Caco-2 (cell line): ENCODE measurements around the gene STRA8. TPM values are rescaled to one million over a fixed set of nuclear protein-coding genes. Genes with fewer than 3 reads are reported as not detected.

Experiments
- BruUV-seq: library from RNA; stranded (reverse); fragments of 400-500 nt; replicated peaks from 2 replicates; lab custom pipeline; 2021; lab: Mats Ljungman, UMichigan
- CTCF ChIA-PET: fragments of 300-600 bp; sonication (Branson Sonifier 250); formaldehyde crosslinking; loops from one replicate; lab custom pipeline; 2022; ENCODE audit warnings: antibody characterized with exemption; lab: Charles Lee
- POLR2A ChIA-PET: fragments of 300-600 bp; sonication (Branson Sonifier 250); formaldehyde crosslinking; loops from one replicate; lab custom pipeline; 2022; ENCODE audit warnings: antibody characterized with exemption; lab: Charles Lee
- DNase-seq, 2 experiments: peaks; one replicate each; pipeline versions ENCODE4 v3.0.0 to v3.0.0-alpha.2; 2020 to 2022
- H3K27me3 ChIP-seq: replicated peaks from 2 replicates; pipeline ENCODE4 v1.6.0; 2011; ENCODE audit warnings: low read length; ENCODE audit not compliant: control insufficient read depth, insufficient read depth
- H3K36me3 ChIP-seq: 2 replicates; pipeline ENCODE4 v1.5.1; 2011; ENCODE audit warnings: low read length; ENCODE audit not compliant: control insufficient read depth, insufficient read depth
- H3K4me1 ChIP-seq: fragments of 250-450 bp; sonication (Bioruptor Pico); 2 replicates; pipeline ENCODE4 v1.5.1; 2020; ENCODE audit warnings: mild to moderate bottlenecking
- H3K4me3 ChIP-seq: 2 replicates; pipeline ENCODE4 v1.5.1; 2011; ENCODE audit warnings: low read depth, mild to moderate bottlenecking, control low read depth, low read length
- H3K9me3 ChIP-seq: fragments of 250-450 bp; sonication (Bioruptor Pico); 2 replicates; pipeline ENCODE4 v1.5.1; 2020; ENCODE audit warnings: mild to moderate bottlenecking, moderate library complexity
- H3K27ac Mint-ChIP-seq: one replicate; pipeline ENCODE4 v1.8.0; 2022; ENCODE audit warnings: mixed read lengths; ENCODE audit not compliant: unreplicated experiment
- H3K27me3 Mint-ChIP-seq: one replicate; pipeline ENCODE4 v1.8.0; 2022; ENCODE audit warnings: mixed read lengths; ENCODE audit not compliant: insufficient read depth, unreplicated experiment
- H3K36me3 Mint-ChIP-seq: one replicate; pipeline ENCODE4 v1.8.0; 2022; ENCODE audit warnings: mild to moderate bottlenecking, mixed read lengths; ENCODE audit not compliant: insufficient read depth, unreplicated experiment
- H3K4me1 Mint-ChIP-seq: one replicate; pipeline ENCODE4 v1.8.0; 2022; ENCODE audit warnings: low read depth, mixed read lengths; ENCODE audit not compliant: unreplicated experiment
- H3K4me3 Mint-ChIP-seq: one replicate; pipeline ENCODE4 v1.8.0; 2022; ENCODE audit warnings: mild to moderate bottlenecking, moderate library complexity, mixed read lengths; ENCODE audit not compliant: unreplicated experiment
- H3K9me3 Mint-ChIP-seq: one replicate; pipeline ENCODE4 v1.8.0; 2022; ENCODE audit warnings: mixed read lengths; ENCODE audit not compliant: unreplicated experiment
- intact Hi-C: fragments of 100-400 bp; cut with micrococcal nuclease; formaldehyde crosslinking; loops from one replicate; pipeline ENCODE4 v1.10.0; 2022; ENCODE audit not compliant: unreplicated experiment
- total RNA-seq: library from RNA; stranded (reverse); gene quantifications from 2 replicates; pipeline ENCODE4 v1.2.3, GENCODE V29; 2022
- TF ChIP-seq, protein P1 (sequence below), 2 experiments: fragments of 200-600 bp in 1 of 2; IDR thresholded peaks; 1 replicate in 1 of 2; 2 replicates in 1 of 2; pipeline versions ENCODE4 v1.5.1 to v1.8.0; 2011 to 2022; ENCODE audit warnings: antibody characterized with exemption in 1 of 2, control low read depth in 1 of 2, inconsistent platforms in 1 of 2, low read depth in 1 of 2, low read length in 1 of 2, mild to moderate bottlenecking in 1 of 2, moderate library complexity in 1 of 2; ENCODE audit not compliant: insufficient read depth in 1 of 2, severe bottlenecking in 1 of 2, unreplicated experiment in 1 of 2

The STRA8 gene
- total RNA-seq, 1 experiment from 2014 or later, result not detected

DNA sequence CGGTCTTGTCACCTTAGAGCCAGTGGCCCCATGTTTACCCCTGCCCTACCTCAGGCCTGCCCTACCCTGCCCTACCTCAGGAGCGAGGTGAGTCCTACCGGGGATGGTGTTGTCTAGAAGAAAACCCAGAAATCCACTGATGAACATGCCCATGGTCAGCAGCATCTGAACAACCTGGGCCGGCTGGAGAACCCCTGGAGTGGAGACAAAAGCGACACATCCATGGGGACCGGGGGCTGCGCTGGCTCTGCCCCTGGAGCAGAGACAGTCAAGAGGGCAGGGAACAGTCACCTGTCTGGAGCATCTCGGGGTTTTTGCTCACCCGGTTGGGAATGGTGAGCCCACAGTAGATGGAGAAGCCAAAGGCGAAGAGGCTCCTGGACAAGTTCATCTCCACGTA is 36.3 kb downstream of the STRA8 start:
- H3K27me3 ChIP-seq, result 0 out of 2 replicates have a peak, but pooled peaks cover 1% of the 10 kb centered on the region
- H3K4me1 ChIP-seq, result no peaks in the 10 kb centered on the region
- Mint-ChIP-seq H3K9me3 (peaks cover 3% of the 10 kb centered on the region), H3K4me1 (no peaks in the 10 kb centered on the region), H3K36me3 (no peaks in the 10 kb centered on the region), H3K27me3 (no peaks in the 10 kb centered on the region), H3K27ac (no peak overlapping the region), H3K4me3 (no peak overlapping the region)
- no peak overlapping the region for H3K4me3 ChIP-seq
- POLR2A ChIA-PET, result no interaction called here
- intact Hi-C loops, result loop anchor here (10.0 kb wide), 1 partner anchor 585 kb away; no protein-coding TSS in a partner anchor
- peaks cover 13% of the 10 kb centered on the region for H3K9me3 ChIP-seq
- BruUV-seq, result no TSS peak
- no peaks in the 10 kb centered on the region for H3K36me3 ChIP-seq
- DNase-seq, result no peak
- TF ChIP-seq, protein P1, sequence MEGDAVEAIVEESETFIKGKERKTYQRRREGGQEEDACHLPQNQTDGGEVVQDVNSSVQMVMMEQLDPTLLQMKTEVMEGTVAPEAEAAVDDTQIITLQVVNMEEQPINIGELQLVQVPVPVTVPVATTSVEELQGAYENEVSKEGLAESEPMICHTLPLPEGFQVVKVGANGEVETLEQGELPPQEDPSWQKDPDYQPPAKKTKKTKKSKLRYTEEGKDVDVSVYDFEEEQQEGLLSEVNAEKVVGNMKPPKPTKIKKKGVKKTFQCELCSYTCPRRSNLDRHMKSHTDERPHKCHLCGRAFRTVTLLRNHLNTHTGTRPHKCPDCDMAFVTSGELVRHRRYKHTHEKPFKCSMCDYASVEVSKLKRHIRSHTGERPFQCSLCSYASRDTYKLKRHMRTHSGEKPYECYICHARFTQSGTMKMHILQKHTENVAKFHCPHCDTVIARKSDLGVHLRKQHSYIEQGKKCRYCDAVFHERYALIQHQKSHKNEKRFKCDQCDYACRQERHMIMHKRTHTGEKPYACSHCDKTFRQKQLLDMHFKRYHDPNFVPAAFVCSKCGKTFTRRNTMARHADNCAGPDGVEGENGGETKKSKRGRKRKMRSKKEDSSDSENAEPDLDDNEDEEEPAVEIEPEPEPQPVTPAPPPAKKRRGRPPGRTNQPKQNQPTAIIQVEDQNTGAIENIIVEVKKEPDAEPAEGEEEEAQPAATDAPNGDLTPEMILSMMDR (IDR thresholded peaks at IDR 0.05; ENCODE audit: insufficient read depth in 1 of 2, low read depth in 1 of 2, low read length in 1 of 2, severe bottlenecking in 1 of 2, unreplicated experiment in 1 of 2), result no peak
- CTCF ChIA-PET, result interaction anchor here (0.6 kb wide), 2 partner anchors 9 to 171 kb away, joined by 3 read pairs; no protein-coding TSS in a partner anchor

DNA sequence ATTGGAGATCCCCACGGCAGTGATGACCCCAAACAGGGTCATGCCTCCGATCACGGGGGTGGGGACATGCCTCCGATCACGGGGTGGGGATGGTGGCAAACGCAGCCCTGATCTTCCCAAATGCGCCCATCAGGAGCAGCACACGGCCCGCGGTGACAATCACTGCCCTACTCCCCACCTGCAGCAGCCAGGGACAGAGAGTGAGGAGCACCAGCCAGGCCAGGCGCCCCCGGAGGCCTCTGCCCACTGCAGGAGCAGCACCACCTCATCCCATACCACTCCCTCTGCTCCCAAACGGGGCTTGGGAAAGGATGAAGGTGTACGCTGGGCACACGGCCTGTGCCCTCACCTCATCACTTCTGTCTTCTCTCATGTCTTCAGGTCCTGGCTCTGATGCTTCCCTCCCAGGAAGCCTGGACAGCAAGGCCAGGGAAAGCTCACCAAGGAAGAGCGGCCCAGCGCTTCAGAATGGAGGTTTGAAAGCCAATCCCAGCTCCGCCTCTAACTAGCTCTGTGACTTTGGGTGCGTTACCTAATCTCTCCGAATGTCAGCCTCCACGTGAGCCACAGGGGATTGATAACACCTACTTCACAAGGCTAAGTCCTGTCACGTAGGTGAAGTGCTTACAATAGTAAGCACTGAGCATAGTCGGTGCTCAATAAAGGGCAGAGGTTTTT is 37.1 kb downstream of the STRA8 start:
- Mint-ChIP-seq H3K27me3 (no peaks in the 10 kb centered on the region), H3K4me3 (no peak overlapping the region), H3K36me3 (no peaks in the 10 kb centered on the region), H3K27ac (no peak overlapping the region), H3K4me1 (no peaks in the 10 kb centered on the region), H3K9me3 (no peaks in the 10 kb centered on the region)
- no peak for DNase-seq
- TF ChIP-seq, protein P1 (IDR thresholded peaks at IDR 0.05; ENCODE audit: insufficient read depth in 1 of 2, low read depth in 1 of 2, low read length in 1 of 2, severe bottlenecking in 1 of 2, unreplicated experiment in 1 of 2), result no peak
- Histone ChIP-seq H3K27me3 (0 out of 2 replicates have a peak, but pooled peaks cover 1% of the 10 kb centered on the region), H3K36me3 (no peaks in the 10 kb centered on the region), H3K9me3 (peaks cover 9% of the 10 kb centered on the region), H3K4me1 (no peaks in the 10 kb centered on the region), H3K4me3 (no peak overlapping the region)
- CTCF ChIA-PET, result no interaction called here
- BruUV-seq, result no TSS peak
- POLR2A ChIA-PET, result no interaction called here
- intact Hi-C loops, result loop anchor here (10.0 kb wide), 1 partner anchor 586 kb away; no protein-coding TSS in a partner anchor

DNA sequence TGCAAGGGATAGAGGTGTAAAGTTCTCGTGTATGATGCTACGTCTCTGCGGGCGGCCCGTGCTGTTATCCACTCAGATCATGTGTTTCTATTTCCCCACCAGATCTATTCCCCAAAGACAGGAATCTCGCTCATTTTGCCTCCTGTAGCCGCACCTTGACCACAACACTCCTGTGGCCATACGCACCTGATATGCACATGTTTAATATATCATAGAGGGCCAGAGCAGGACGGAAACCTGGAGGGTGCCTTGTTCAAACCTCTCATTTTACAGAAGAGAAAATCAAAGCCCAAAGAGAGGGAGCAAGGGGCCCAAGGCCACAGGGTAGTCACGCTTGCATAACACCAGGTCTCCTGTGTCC is 37.6 kb downstream of the STRA8 start:
- Histone ChIP-seq H3K27me3 (0 out of 2 replicates have a peak, but pooled peaks cover 1% of the 10 kb centered on the region), H3K36me3 (no peaks in the 10 kb centered on the region), H3K4me1 (no peaks in the 10 kb centered on the region), H3K4me3 (no peak overlapping the region), H3K9me3 (peaks cover 6% of the 10 kb centered on the region)
- Mint-ChIP-seq H3K4me3 (no peak overlapping the region), H3K36me3 (no peaks in the 10 kb centered on the region), H3K9me3 (no peaks in the 10 kb centered on the region), H3K27ac (no peak overlapping the region), H3K4me1 (no peaks in the 10 kb centered on the region), H3K27me3 (no peaks in the 10 kb centered on the region)
- TF ChIP-seq, protein P1 (IDR thresholded peaks at IDR 0.05; ENCODE audit: insufficient read depth in 1 of 2, low read depth in 1 of 2, low read length in 1 of 2, severe bottlenecking in 1 of 2, unreplicated experiment in 1 of 2), result no peak
- intact Hi-C loops, result loop anchor here (10.0 kb wide), 1 partner anchor 586 kb away; no protein-coding TSS in a partner anchor
- DNase-seq, result no peak
- BruUV-seq, result no TSS peak
- ChIA-PET POLR2A (no interaction called here), CTCF (no interaction called here)
